WTC11 (cell line): ENCODE results near the gene ANO7. TPM values are rescaled to one million over a fixed set of nuclear protein-coding genes. Genes with fewer than 3 reads are reported as not detected.

Experiments used
- ATAC-seq: fragments of 200-7000 bp; cut with Tn5 transposase; 2 replicates; pipeline ENCODE4 v1.10.0; 2021; ENCODE audit warnings: mild to moderate bottlenecking, moderate library complexity
- CTCF ChIA-PET: fragments of 300-600 bp; sonication (Branson Sonifier 250); formaldehyde crosslinking; loops from one replicate; lab custom pipeline; 2021; ENCODE audit warnings: antibody characterized with exemption; lab: Charles Lee
- POLR2A ChIA-PET: fragments of 350-600 bp; sonication (Branson Sonifier 250); formaldehyde crosslinking; loops from one replicate; lab custom pipeline; 2021; ENCODE audit warnings: antibody characterized with exemption; lab: Charles Lee
- DNase-seq: peaks from one replicate; pipeline ENCODE4 v3.0.0; 2021; ENCODE audit warnings: low spot score
- H3K27ac Mint-ChIP-seq: 2 replicates; pipeline ENCODE4 v1.8.0; 2021; ENCODE audit warnings: mixed read lengths
- H3K27me3 Mint-ChIP-seq: 2 replicates; pipeline ENCODE4 v1.8.0; 2021; ENCODE audit warnings: low read depth, mild to moderate bottlenecking, moderate library complexity, mixed read lengths
- H3K36me3 Mint-ChIP-seq: 2 replicates; pipeline ENCODE4 v1.8.0; 2021; ENCODE audit warnings: mixed read lengths
- H3K4me1 Mint-ChIP-seq: 2 replicates; pipeline ENCODE4 v1.8.0; 2022; ENCODE audit warnings: mixed read lengths
- H3K4me3 Mint-ChIP-seq: 2 replicates; pipeline ENCODE4 v1.8.0; 2021; ENCODE audit warnings: mild to moderate bottlenecking, moderate library complexity, mixed read lengths
- H3K9me3 Mint-ChIP-seq: 2 replicates; pipeline ENCODE4 v1.8.0; 2021; ENCODE audit warnings: mixed read lengths
- ATF6 ChIP-seq: sonication (generic); formaldehyde crosslinking; IDR thresholded peaks from 2 replicates; pipeline ENCODE4 v1.8.1; 2023; ENCODE audit warnings: mild to moderate bottlenecking, missing genetic modification reagents
- JUN ChIP-seq: sonication (generic); formaldehyde crosslinking; IDR thresholded peaks from 2 replicates; pipeline ENCODE4 v1.8.0; 2023; ENCODE audit warnings: mild to moderate bottlenecking, missing genetic modification reagents
- MLX ChIP-seq: sonication (generic); formaldehyde crosslinking; IDR thresholded peaks from 2 replicates; pipeline ENCODE4 v1.8.1; 2023; ENCODE audit warnings: mild to moderate bottlenecking, missing genetic modification reagents, moderate library complexity
- MYBL2 ChIP-seq: sonication (generic); formaldehyde crosslinking; IDR thresholded peaks from 2 replicates; pipeline ENCODE4 v1.8.1; 2023; ENCODE audit warnings: mild to moderate bottlenecking, moderate library complexity, missing genetic modification reagents
- NR3C1 ChIP-seq: sonication (generic); formaldehyde crosslinking; conservative IDR thresholded peaks from 2 replicates; pipeline ENCODE4 v1.8.1; 2023; ENCODE audit warnings: low read depth, mild to moderate bottlenecking, missing genetic modification reagents
- ZMAT4 ChIP-seq: fragments of 250-450 bp; sonication (Bioruptor Pico); IDR thresholded peaks from 2 replicates; pipeline ENCODE4 v1.9.0; 2021; ENCODE audit warnings: mild to moderate bottlenecking
- ZNF416 ChIP-seq: fragments of 250-450 bp; sonication (Bioruptor Pico); IDR thresholded peaks from 2 replicates; pipeline ENCODE4 v1.9.0; 2021; ENCODE audit warnings: mild to moderate bottlenecking, inconsistent platforms
- ZNF532 ChIP-seq: fragments of 250-450 bp; sonication (Bioruptor Pico); IDR thresholded peaks from 2 replicates; pipeline ENCODE4 v1.9.0; 2021; ENCODE audit warnings: mild to moderate bottlenecking, borderline replicate concordance
- total RNA-seq: library from RNA; stranded (reverse); gene quantifications from 3 replicates; pipeline ENCODE4 v1.2.3, GENCODE V29; 2021
- TF ChIP-seq, protein P1 (sequence below): sonication (generic); formaldehyde crosslinking; IDR thresholded peaks from 2 replicates; pipeline ENCODE4 v1.8.0; 2022; ENCODE audit warnings: missing genetic modification reagents
- TF ChIP-seq, protein P2 (sequence below): sonication (generic); formaldehyde crosslinking; IDR thresholded peaks from 2 replicates; pipeline ENCODE4 v1.8.0; 2022; ENCODE audit warnings: mild to moderate bottlenecking, missing genetic modification reagents
- TF ChIP-seq, protein P3 (sequence below): sonication (generic); formaldehyde crosslinking; IDR thresholded peaks from 2 replicates; pipeline ENCODE4 v1.8.0; 2022; ENCODE audit warnings: mild to moderate bottlenecking, missing genetic modification reagents
- TF ChIP-seq, protein P4 (sequence below): sonication (generic); formaldehyde crosslinking; IDR thresholded peaks from 2 replicates; pipeline ENCODE4 v1.8.0; 2023; ENCODE audit warnings: missing genetic modification reagents

The ANO7 gene
- total RNA-seq, 1 experiment from 2014 or later = 8.0 TPM

GRCh38 chr2:241268306-241268705 lies 79.8 kb downstream of the ANO7 start:
- Mint-ChIP-seq H3K4me3 (no peak overlapping the region), H3K4me1 (peaks cover 33% of the 10 kb centered on the region), H3K27ac (peak overlapping the region; percentile 54; the same call in 1 of the 2 replicates), H3K27me3 (no peaks in the 10 kb centered on the region), H3K9me3 (no peaks in the 10 kb centered on the region), H3K36me3 (peaks cover 34% of the 10 kb centered on the region)
- ATAC-seq (no peak), DNase-seq (no peak)
- TF ChIP-seq MYBL2 (CRISPR knock-in tag) (no peak), MLX (CRISPR knock-in tag) (no peak), JUN (CRISPR knock-in tag) (no peak), ATF6 (CRISPR knock-in tag) (no peak), ZMAT4 (no peak)
- TF ChIP-seq, protein P1, sequence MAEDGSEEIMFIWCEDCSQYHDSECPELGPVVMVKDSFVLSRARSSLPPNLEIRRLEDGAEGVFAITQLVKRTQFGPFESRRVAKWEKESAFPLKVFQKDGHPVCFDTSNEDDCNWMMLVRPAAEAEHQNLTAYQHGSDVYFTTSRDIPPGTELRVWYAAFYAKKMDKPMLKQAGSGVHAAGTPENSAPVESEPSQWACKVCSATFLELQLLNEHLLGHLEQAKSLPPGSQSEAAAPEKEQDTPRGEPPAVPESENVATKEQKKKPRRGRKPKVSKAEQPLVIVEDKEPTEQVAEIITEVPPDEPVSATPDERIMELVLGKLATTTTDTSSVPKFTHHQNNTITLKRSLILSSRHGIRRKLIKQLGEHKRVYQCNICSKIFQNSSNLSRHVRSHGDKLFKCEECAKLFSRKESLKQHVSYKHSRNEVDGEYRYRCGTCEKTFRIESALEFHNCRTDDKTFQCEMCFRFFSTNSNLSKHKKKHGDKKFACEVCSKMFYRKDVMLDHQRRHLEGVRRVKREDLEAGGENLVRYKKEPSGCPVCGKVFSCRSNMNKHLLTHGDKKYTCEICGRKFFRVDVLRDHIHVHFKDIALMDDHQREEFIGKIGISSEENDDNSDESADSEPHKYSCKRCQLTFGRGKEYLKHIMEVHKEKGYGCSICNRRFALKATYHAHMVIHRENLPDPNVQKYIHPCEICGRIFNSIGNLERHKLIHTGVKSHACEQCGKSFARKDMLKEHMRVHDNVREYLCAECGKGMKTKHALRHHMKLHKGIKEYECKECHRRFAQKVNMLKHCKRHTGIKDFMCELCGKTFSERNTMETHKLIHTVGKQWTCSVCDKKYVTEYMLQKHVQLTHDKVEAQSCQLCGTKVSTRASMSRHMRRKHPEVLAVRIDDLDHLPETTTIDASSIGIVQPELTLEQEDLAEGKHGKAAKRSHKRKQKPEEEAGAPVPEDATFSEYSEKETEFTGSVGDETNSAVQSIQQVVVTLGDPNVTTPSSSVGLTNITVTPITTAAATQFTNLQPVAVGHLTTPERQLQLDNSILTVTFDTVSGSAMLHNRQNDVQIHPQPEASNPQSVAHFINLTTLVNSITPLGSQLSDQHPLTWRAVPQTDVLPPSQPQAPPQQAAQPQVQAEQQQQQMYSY (CRISPR knock-in tag) = no peak
- TF ChIP-seq, protein P2, sequence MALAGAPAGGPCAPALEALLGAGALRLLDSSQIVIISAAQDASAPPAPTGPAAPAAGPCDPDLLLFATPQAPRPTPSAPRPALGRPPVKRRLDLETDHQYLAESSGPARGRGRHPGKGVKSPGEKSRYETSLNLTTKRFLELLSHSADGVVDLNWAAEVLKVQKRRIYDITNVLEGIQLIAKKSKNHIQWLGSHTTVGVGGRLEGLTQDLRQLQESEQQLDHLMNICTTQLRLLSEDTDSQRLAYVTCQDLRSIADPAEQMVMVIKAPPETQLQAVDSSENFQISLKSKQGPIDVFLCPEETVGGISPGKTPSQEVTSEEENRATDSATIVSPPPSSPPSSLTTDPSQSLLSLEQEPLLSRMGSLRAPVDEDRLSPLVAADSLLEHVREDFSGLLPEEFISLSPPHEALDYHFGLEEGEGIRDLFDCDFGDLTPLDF (CRISPR knock-in tag) = no peak
- TF ChIP-seq, protein P3, sequence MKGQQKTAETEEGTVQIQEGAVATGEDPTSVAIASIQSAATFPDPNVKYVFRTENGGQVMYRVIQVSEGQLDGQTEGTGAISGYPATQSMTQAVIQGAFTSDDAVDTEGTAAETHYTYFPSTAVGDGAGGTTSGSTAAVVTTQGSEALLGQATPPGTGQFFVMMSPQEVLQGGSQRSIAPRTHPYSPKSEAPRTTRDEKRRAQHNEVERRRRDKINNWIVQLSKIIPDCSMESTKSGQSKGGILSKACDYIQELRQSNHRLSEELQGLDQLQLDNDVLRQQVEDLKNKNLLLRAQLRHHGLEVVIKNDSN = no peak
- CTCF ChIA-PET = interaction anchor here (1.2 kb wide), 1 partner anchor 124 kb away, joined by 3 read pairs; no protein-coding TSS in a partner anchor
- POLR2A ChIA-PET = no interaction called here

- Mint-ChIP-seq H3K36me3 (peaks cover 29% of the 10 kb centered on the region), H3K27me3 (no peaks in the 10 kb centered on the region), H3K9me3 (no peaks in the 10 kb centered on the region), H3K4me3 (no peak overlapping the region), H3K4me1 (peaks cover 38% of the 10 kb centered on the region), H3K27ac (peak overlapping the region; percentile 20)
- ChIA-PET CTCF (interaction anchor here (1.2 kb wide), 1 partner anchor 123 kb away, joined by 3 read pairs; no protein-coding TSS in a partner anchor), POLR2A (interaction anchor here (0.5 kb wide), 1 partner anchor 430 kb away, joined by 3 read pairs; no protein-coding TSS in a partner anchor)
- no peak for TF ChIP-seq NR3C1 (CRISPR knock-in tag)
- TF ChIP-seq ZNF532 = no peak
- TF ChIP-seq ZNF416 (CRISPR knock-in tag) = no peak
- TF ChIP-seq, protein P2 (CRISPR knock-in tag) = no peak
- TF ChIP-seq, protein P4, sequence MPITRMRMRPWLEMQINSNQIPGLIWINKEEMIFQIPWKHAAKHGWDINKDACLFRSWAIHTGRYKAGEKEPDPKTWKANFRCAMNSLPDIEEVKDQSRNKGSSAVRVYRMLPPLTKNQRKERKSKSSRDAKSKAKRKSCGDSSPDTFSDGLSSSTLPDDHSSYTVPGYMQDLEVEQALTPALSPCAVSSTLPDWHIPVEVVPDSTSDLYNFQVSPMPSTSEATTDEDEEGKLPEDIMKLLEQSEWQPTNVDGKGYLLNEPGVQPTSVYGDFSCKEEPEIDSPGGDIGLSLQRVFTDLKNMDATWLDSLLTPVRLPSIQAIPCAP (CRISPR knock-in tag) = no peak
- DNase-seq = no peak
- ATAC-seq = no peak
Observed at GRCh38 chr2:241268716-241269445, 80.4 kb downstream of the ANO7 start.
